SU-DHL-6 (cell line): ENCODE measurements around the gene SH3RF3.

Experiments
- H2AFZ ChIP-seq: fragments of 200-600 bp; sonication (generic); 2 replicates; pipeline ENCODE4 v1.6.1; 2014; ENCODE audit warnings: low read depth, mild to moderate bottlenecking, moderate library complexity, mixed read lengths, antibody characterized with exemption, low read length; ENCODE audit not compliant: severe bottlenecking
- H3F3A ChIP-seq: fragments of 200-600 bp; shearing (Covaris generic); 2 replicates; pipeline ENCODE4 v1.6.0; 2016; ENCODE audit warnings: antibody characterized with exemption, mild to moderate bottlenecking; ENCODE audit not compliant: insufficient read depth
- H3K27ac ChIP-seq: fragments of 200-600 bp; sonication (generic); 2 replicates; pipeline ENCODE4 v1.5.1; 2016; ENCODE audit warnings: low read depth, mild to moderate bottlenecking, low read length, moderate library complexity, mixed read lengths
- H3K27me3 ChIP-seq: fragments of 200-600 bp; sonication (generic), shearing (Covaris generic); 2 replicates; pipeline ENCODE4 v1.6.0; 2014; ENCODE audit warnings: mild to moderate bottlenecking, low read length
- H3K36me3 ChIP-seq: fragments of 200-600 bp; sonication (generic); 2 replicates; pipeline ENCODE4 v1.6.1; 2014; ENCODE audit warnings: mild to moderate bottlenecking, low read length, mixed read lengths
- H3K4me2 ChIP-seq: fragments of 300-600, 200-600 bp; shearing (Covaris generic), sonication (generic); 2 replicates; pipeline ENCODE4 v1.6.0; 2014; ENCODE audit warnings: low read length, low read depth, mild to moderate bottlenecking; ENCODE audit not compliant: poor library complexity, severe bottlenecking
- H3K4me3 ChIP-seq: fragments of 200-600 bp; sonication (generic); 2 replicates; pipeline ENCODE4 v1.5.1; 2014; ENCODE audit warnings: antibody characterized with exemption, low read length, mild to moderate bottlenecking, mixed read lengths; ENCODE audit not compliant: insufficient read depth, poor library complexity, severe bottlenecking
- H3K79me2 ChIP-seq: fragments of 200-600 bp; sonication (generic); 2 replicates; pipeline ENCODE4 v1.6.1; 2014; ENCODE audit warnings: mild to moderate bottlenecking, low read length, moderate library complexity; ENCODE audit not compliant: insufficient read depth
- H3K9ac ChIP-seq: fragments of 200-600 bp; sonication (generic); 2 replicates; pipeline ENCODE4 v1.7.0; 2014; ENCODE audit warnings: mild to moderate bottlenecking, low read length
- H3K9me2 ChIP-seq: fragments of 200-600 bp; sonication (generic); replicated peaks from 2 replicates; pipeline ENCODE4 v1.6.1; 2014; ENCODE audit warnings: low read length; ENCODE audit not compliant: insufficient read depth
- H3K9me3 ChIP-seq: fragments of 200-600 bp; sonication (generic); 2 replicates; pipeline ENCODE4 v1.6.1; 2014; ENCODE audit warnings: low read length, mixed read lengths; ENCODE audit not compliant: insufficient read depth
- H4K20me1 ChIP-seq: fragments of 200-600 bp; sonication (generic); 2 replicates; pipeline ENCODE4 v1.6.1; 2014; ENCODE audit warnings: low read depth, mild to moderate bottlenecking, antibody characterized with exemption, low read length, moderate library complexity, mixed read lengths
- CTCF ChIP-seq: fragments of 200-600 bp; sonication (generic); IDR thresholded peaks from one replicate; pipeline ENCODE4 v1.5.1; 2017; ENCODE audit warnings: antibody characterized with exemption, mild to moderate bottlenecking, low read length, moderate library complexity; ENCODE audit not compliant: insufficient read depth, poor library complexity, severe bottlenecking
- EZH2phosphoT487 ChIP-seq: fragments of 200-600 bp; sonication (generic), shearing (Covaris generic); conservative IDR thresholded peaks from 2 replicates; pipeline ENCODE4 v1.6.1; 2018; ENCODE audit warnings: mild to moderate bottlenecking, antibody characterized with exemption, low read length, moderate library complexity, mixed read lengths

The SH3RF3 gene

GRCh38 chr2:109417701-109418335 lies 288.8 kb downstream of the SH3RF3 start:
- Histone ChIP-seq H4K20me1 (no peaks in the 10 kb centered on the region), H3K27me3 (no peaks in the 10 kb centered on the region), H3K4me3 (no peak overlapping the region), H3K27ac (no peak overlapping the region), H3K9me3 (no peaks in the 10 kb centered on the region), H3K9me2 (no peaks in the 10 kb centered on the region), H3K79me2 (no peaks in the 10 kb centered on the region), H3K9ac (no peak overlapping the region), H3K4me2 (no peak overlapping the region), H2AFZ (no peak overlapping the region), H3F3A (no peaks in the 10 kb centered on the region), H3K36me3 (no peaks in the 10 kb centered on the region)
- no peak for TF ChIP-seq CTCF
- TF ChIP-seq EZH2phosphoT487: no peak

- no peak for TF ChIP-seq CTCF
- TF ChIP-seq EZH2phosphoT487: no peak
- H3K4me3 ChIP-seq: no peak overlapping the region
- no peaks in the 10 kb centered on the region for H4K20me1 ChIP-seq
- H3K4me2 ChIP-seq: no peak overlapping the region
- no peaks in the 10 kb centered on the region for H3K9me2 ChIP-seq
- no peak overlapping the region for H2AFZ ChIP-seq
- no peak overlapping the region for H3K9ac ChIP-seq
- H3F3A ChIP-seq: no peaks in the 10 kb centered on the region
- H3K9me3 ChIP-seq: no peaks in the 10 kb centered on the region
- H3K27me3 ChIP-seq: no peaks in the 10 kb centered on the region
- H3K27ac ChIP-seq: no peak overlapping the region
- H3K36me3 ChIP-seq: no peaks in the 10 kb centered on the region
- H3K79me2 ChIP-seq: no peaks in the 10 kb centered on the region
Measured at GRCh38 chr2:109418716-109419115, 289.7 kb downstream of the SH3RF3 start.

GRCh38 chr2:109419171-109419756 lies 290.3 kb downstream of the SH3RF3 start:
- Histone ChIP-seq H4K20me1 (no peaks in the 10 kb centered on the region), H2AFZ (no peak overlapping the region), H3K27ac (no peak overlapping the region), H3K9me2 (no peaks in the 10 kb centered on the region), H3K36me3 (no peaks in the 10 kb centered on the region), H3K27me3 (no peaks in the 10 kb centered on the region), H3K9ac (no peak overlapping the region), H3F3A (no peaks in the 10 kb centered on the region), H3K4me3 (no peak overlapping the region), H3K79me2 (no peaks in the 10 kb centered on the region), H3K4me2 (no peak overlapping the region), H3K9me3 (no peaks in the 10 kb centered on the region)
- TF ChIP-seq EZH2phosphoT487: no peak
- TF ChIP-seq CTCF: no peak
